Trophoblast cell (in vitro differentiated cells and primary cell): ENCODE data around the gene ZNHIT6. TPM values are rescaled to one million over a fixed set of nuclear protein-coding genes. Genes with fewer than 3 reads are reported as not detected.

Experiments used
- DNase-seq, 2 donors: peaks; one replicate each; pipeline ENCODE4 v3.0.0-alpha.2; 2016
- H2AFZ ChIP-seq: 2 replicates; pipeline ENCODE4 v1.6.1; 2013; ENCODE audit warnings: low read length, moderate library complexity, mild to moderate bottlenecking; ENCODE audit not compliant: insufficient read depth, poor library complexity
- H2AK5ac ChIP-seq: 2 replicates; pipeline ENCODE4 v1.6.1; 2013; ENCODE audit warnings: mild to moderate bottlenecking, low read length
- H2BK120ac ChIP-seq: 2 replicates; pipeline ENCODE4 v1.6.1; 2013; ENCODE audit warnings: low read length, mild to moderate bottlenecking, moderate library complexity; ENCODE audit not compliant: insufficient read depth, poor library complexity
- H2BK12ac ChIP-seq: 2 replicates; pipeline ENCODE4 v1.6.1; 2013; ENCODE audit warnings: mild to moderate bottlenecking, low read length, moderate library complexity
- H2BK5ac ChIP-seq: 2 replicates; pipeline ENCODE4 v1.6.1; 2013; ENCODE audit warnings: low read length, low read depth, moderate library complexity, mild to moderate bottlenecking; ENCODE audit not compliant: poor library complexity
- H3K14ac ChIP-seq: 2 replicates; pipeline ENCODE4 v1.6.1; 2013; ENCODE audit warnings: mild to moderate bottlenecking, low read length
- H3K18ac ChIP-seq: 2 replicates; pipeline ENCODE4 v1.6.1; 2013; ENCODE audit warnings: mild to moderate bottlenecking, low read length
- H3K23ac ChIP-seq: 2 replicates; pipeline ENCODE4 v1.6.1; 2013; ENCODE audit warnings: low read length
- H3K27ac ChIP-seq: 2 replicates; pipeline ENCODE4 v1.5.1; 2013; ENCODE audit warnings: low read depth, mild to moderate bottlenecking, inconsistent platforms, low read length, moderate library complexity
- H3K27me3 ChIP-seq: 2 replicates; pipeline ENCODE4 v1.6.1; 2013; ENCODE audit warnings: inconsistent platforms, mild to moderate bottlenecking, low read length, moderate library complexity; ENCODE audit not compliant: insufficient read depth
- H3K36me3 ChIP-seq, 2 experiments: 1 replicate in 1 of 2; 2 replicates in 1 of 2; pipeline ENCODE4 v1.6.1; 2013; ENCODE audit warnings: low read length in 2 of 2, mild to moderate bottlenecking in 2 of 2, moderate library complexity in 1 of 2; ENCODE audit not compliant: insufficient read depth in 2 of 2, control insufficient read depth in 1 of 2
- H3K4ac ChIP-seq: 2 replicates; pipeline ENCODE4 v1.6.1; 2013; ENCODE audit warnings: low read depth, mild to moderate bottlenecking, low read length, moderate library complexity
- H3K4me1 ChIP-seq, 2 experiments: 1 replicate in 1 of 2; 2 replicates in 1 of 2; pipeline ENCODE4 v1.6.1; 2013; ENCODE audit warnings: low read length in 2 of 2, mild to moderate bottlenecking in 2 of 2, moderate library complexity in 1 of 2; ENCODE audit not compliant: insufficient read depth in 2 of 2, control insufficient read depth in 1 of 2
- H3K4me2 ChIP-seq: 2 replicates; pipeline ENCODE4 v1.6.1; 2013; ENCODE audit warnings: inconsistent platforms, mild to moderate bottlenecking, low read length, moderate library complexity
- H3K4me3 ChIP-seq: 2 replicates; pipeline ENCODE4 v1.5.1; 2013; ENCODE audit warnings: mild to moderate bottlenecking, low read depth, low read length, inconsistent platforms
- H3K79me1 ChIP-seq: one replicate; pipeline ENCODE4 v1.6.1; 2013; ENCODE audit warnings: low read length
- H3K79me2 ChIP-seq: 2 replicates; pipeline ENCODE4 v1.6.1; 2013; ENCODE audit warnings: low read length, mild to moderate bottlenecking; ENCODE audit not compliant: control insufficient read depth, insufficient read depth, poor library complexity
- H3K9ac ChIP-seq: 2 replicates; pipeline ENCODE4 v1.6.1; 2013; ENCODE audit warnings: mild to moderate bottlenecking, low read length
- H3K9me3 ChIP-seq: 2 replicates; pipeline ENCODE4 v1.6.1; 2013; ENCODE audit warnings: low read depth, mild to moderate bottlenecking, control low read depth, inconsistent platforms, low read length; ENCODE audit not compliant: insufficient read depth
- H4K12ac ChIP-seq: 2 replicates; pipeline ENCODE4 v1.6.1; 2013; ENCODE audit warnings: low read depth, mild to moderate bottlenecking, low read length, moderate library complexity
- H4K8ac ChIP-seq: 2 replicates; pipeline ENCODE4 v1.6.1; 2013; ENCODE audit warnings: low read depth, mild to moderate bottlenecking, low read length, moderate library complexity
- H4K91ac ChIP-seq: one replicate; pipeline ENCODE4 v1.6.1; 2013; ENCODE audit warnings: low read depth, mild to moderate bottlenecking, low read length, moderate library complexity
- WGBS: extraction: QIAGEN DNeasy Blood & Tissue Kit; methylation state at CpG from one replicate; pipeline ENCODE4 v1.1.7; 2013; ENCODE audit warnings: missing lambda C conversion rate; ENCODE audit not compliant: insufficient read length, insufficient coverage; ENCODE audit errors: extremely low coverage; 5-methylcytosine and 5-hydroxymethylcytosine counted together
- polyA plus RNA-seq: library from polyadenylated mRNA; stranded (reverse); fragments of 200-250 nt; gene quantifications from 2 replicates; pipeline ENCODE4 v1.2.3, GENCODE V29; 2013

The ZNHIT6 gene
- polyA plus RNA-seq = 7.8 and 8.2 TPM in 2 replicates

GRCh38 chr1:85707990-85708828 is at the start of gene ZNHIT6:
Gene ZNHIT6, minus strand, starts transcription at chr1:85708433. Its CDS starts 149 bp downstream, at chr1:85708284.
- no CpG with 5 or more reads among the region's 35 CpGs for WGBS
- DNase-seq = peak; percentile 96 to 97
- peak within 1 kb of the TSS; percentile 80 for H2AFZ ChIP-seq

GRCh38 chr1:85756864-85757263 is 48.6 kb upstream of the ZNHIT6 start:
- H3K9me3 ChIP-seq = no peaks in the 10 kb centered on the region
- no peak overlapping the region for H2AK5ac ChIP-seq
- no peak overlapping the region for H3K4me2 ChIP-seq
- no peak overlapping the region for H3K14ac ChIP-seq
- WGBS = no CpG with 5 or more reads among the region's 5 CpGs
- H3K79me2 ChIP-seq = no peaks in the 10 kb centered on the region
- H3K4me3 ChIP-seq = no peak overlapping the region
- no peaks in the 10 kb centered on the region for H3K79me1 ChIP-seq
- H3K27me3 ChIP-seq = no peaks in the 10 kb centered on the region
- H4K12ac ChIP-seq = no peak overlapping the region
- no peak overlapping the region for H4K91ac ChIP-seq
- no peak overlapping the region for H3K9ac ChIP-seq
- no peaks in the 10 kb centered on the region for H3K4me1 ChIP-seq
- no peak overlapping the region for H3K23ac ChIP-seq
- no peak overlapping the region for H4K8ac ChIP-seq
- no peak for DNase-seq
- no peak overlapping the region for H3K27ac ChIP-seq
- H2BK5ac ChIP-seq = no peak overlapping the region
- no peaks in the 10 kb centered on the region for H3K36me3 ChIP-seq
- H3K4ac ChIP-seq = no peak overlapping the region
- H2BK120ac ChIP-seq = no peak overlapping the region
- no peak overlapping the region for H2BK12ac ChIP-seq
- no peak overlapping the region for H3K18ac ChIP-seq
- H2AFZ ChIP-seq = no peak overlapping the region

More at GRCh38 chr1:85707990-85708828, at the start of gene ZNHIT6:
- peaks cover 3 to 5% of the 10 kb centered on the region in 2 experiments for H3K36me3 ChIP-seq
- no peak within 1 kb of the TSS for H2BK12ac ChIP-seq
- H3K4me3 ChIP-seq = peak within 1 kb of the TSS; percentile 81
- peak within 1 kb of the TSS; percentile 42 for H2BK5ac ChIP-seq
- H3K27me3 ChIP-seq = no peaks in the 10 kb centered on the region
- peak within 1 kb of the TSS; percentile 97 for H4K8ac ChIP-seq
- peak within 1 kb of the TSS; percentile 67 for H4K91ac ChIP-seq
- H3K18ac ChIP-seq = no peak within 1 kb of the TSS
- peak within 1 kb of the TSS; percentile 69 for H3K14ac ChIP-seq
- H3K23ac ChIP-seq = no peak within 1 kb of the TSS
- peak within 1 kb of the TSS; percentile 62 for H3K27ac ChIP-seq
- peak within 1 kb of the TSS; percentile 82 for H4K12ac ChIP-seq
- peaks cover 3% of the 10 kb centered on the region for H3K79me1 ChIP-seq
- H2AK5ac ChIP-seq = no peak within 1 kb of the TSS
- H3K4me2 ChIP-seq = peak within 1 kb of the TSS; percentile 70
- H3K9me3 ChIP-seq = no peaks in the 10 kb centered on the region
- peak within 1 kb of the TSS; percentile 66 for H3K9ac ChIP-seq
- no peak within 1 kb of the TSS for H2BK120ac ChIP-seq
- peaks cover 0 to 5% of the 10 kb centered on the region in 2 experiments for H3K4me1 ChIP-seq
- H3K4ac ChIP-seq = no peak within 1 kb of the TSS
- H3K79me2 ChIP-seq = peaks cover 2% of the 10 kb centered on the region

GRCh38 chr1:85748120-85748519 is 39.9 kb upstream of the ZNHIT6 start:
- Histone ChIP-seq H3K79me2 (no peaks in the 10 kb centered on the region), H3K9ac (no peak overlapping the region), H2AK5ac (no peak overlapping the region)

GRCh38 chr1:85746777-85747176 is 38.5 kb upstream of the ZNHIT6 start:
- Histone ChIP-seq H3K27ac (no peak overlapping the region), H2BK5ac (no peak overlapping the region), H3K4ac (no peak overlapping the region), H2AFZ (no peak overlapping the region), H3K4me3 (no peak overlapping the region), H2AK5ac (no peak overlapping the region), H3K23ac (no peak overlapping the region), H3K79me2 (no peaks in the 10 kb centered on the region), H3K18ac (no peak overlapping the region), H2BK120ac (no peak overlapping the region), H2BK12ac (no peak overlapping the region), H3K9ac (no peak overlapping the region), H3K27me3 (no peaks in the 10 kb centered on the region), H3K14ac (no peak overlapping the region), H4K8ac (no peak overlapping the region), H3K4me1 (no peaks in the 10 kb centered on the region), H4K91ac (no peak overlapping the region), H3K79me1 (no peaks in the 10 kb centered on the region), H3K9me3 (no peaks in the 10 kb centered on the region), H3K4me2 (no peak overlapping the region), H3K36me3 (no peaks in the 10 kb centered on the region), H4K12ac (no peak overlapping the region)
- DNase-seq = no peak
- WGBS = no CpG with 5 or more reads among the region's 3 CpGs

More at GRCh38 chr1:85748120-85748519, 39.9 kb upstream of the ZNHIT6 start:
- Histone ChIP-seq H4K12ac (no peak overlapping the region), H2AFZ (no peak overlapping the region), H3K4me2 (no peak overlapping the region), H3K9me3 (no peaks in the 10 kb centered on the region), H3K79me1 (no peaks in the 10 kb centered on the region), H3K14ac (no peak overlapping the region), H3K27me3 (no peaks in the 10 kb centered on the region), H2BK12ac (no peak overlapping the region), H4K8ac (no peak overlapping the region), H4K91ac (no peak overlapping the region), H3K4ac (no peak overlapping the region), H3K36me3 (no peaks in the 10 kb centered on the region), H3K23ac (no peak overlapping the region), H3K18ac (no peak overlapping the region), H2BK120ac (no peak overlapping the region), H3K4me3 (no peak overlapping the region), H3K27ac (no peak overlapping the region), H2BK5ac (no peak overlapping the region), H3K4me1 (no peaks in the 10 kb centered on the region)
- WGBS = no CpG with 5 or more reads among the region's 1 CpG
- no peak for DNase-seq
